DOHH2 (cell line): ENCODE data around the gene TTC39B.

Experiments
- CTCF ChIP-seq: fragments of 200-600 bp; sonication (generic); IDR thresholded peaks from one replicate; pipeline ENCODE4 v1.5.1; 2014; ENCODE audit warnings: antibody characterized with exemption, mild to moderate bottlenecking, low read depth, low read length; ENCODE audit not compliant: poor library complexity, severe bottlenecking
- EZH2phosphoT487 ChIP-seq: fragments of 200-600 bp; sonication (generic); IDR thresholded peaks from 2 replicates; pipeline ENCODE4 v1.6.1; 2017; ENCODE audit warnings: borderline replicate concordance, mild to moderate bottlenecking, antibody characterized with exemption, low read length, moderate library complexity, mixed read lengths

GRCh38 chr9:15239816-15240215, 67.2 kb downstream of the TTC39B start:
- no peak for TF ChIP-seq CTCF
- TF ChIP-seq EZH2phosphoT487 = no peak
